IMR-90 (cell line): ENCODE data around the gene DTL. TPM values are rescaled to one million over a fixed set of nuclear protein-coding genes. Genes with fewer than 3 reads are reported as not detected.

ENCODE experiments used
- ATAC-seq: fragments of 200-7000 bp; cut with Tn5 transposase; 2 replicates; pipeline ENCODE4 v1.9.1; 2020; ENCODE audit warnings: low read depth, mild to moderate bottlenecking, moderate library complexity
- BruUV-seq: library from RNA; stranded (reverse); fragments of 400-500 nt; replicated peaks from 2 replicates; lab custom pipeline; 2021; lab: Mats Ljungman, UMichigan
- CTCF ChIA-PET: fragments of 300-600 bp; formaldehyde crosslinking; extraction: SDS; loops from one replicate; lab custom pipeline; 2021; ENCODE audit warnings: antibody characterized with exemption; lab: Yijun Ruan, JAX
- POLR2A ChIA-PET: fragments of 300-600 bp; sonication (Branson Sonifier 250); formaldehyde crosslinking; loops from one replicate; lab custom pipeline; 2022; ENCODE audit warnings: antibody characterized with exemption; ENCODE audit not compliant: unreplicated experiment; lab: Charles Lee
- DNase-seq: peaks from one replicate; pipeline ENCODE4 v3.0.0; 2013
- H2AFZ ChIP-seq: replicated peaks from 2 replicates; pipeline ENCODE3; 2013; ENCODE audit warnings: low read length, mild to moderate bottlenecking; ENCODE audit not compliant: poor library complexity
- H2AK5ac ChIP-seq: 2 replicates; pipeline ENCODE4 v1.6.1; 2013; ENCODE audit warnings: low read depth, low read length, inconsistent platforms
- H2AK9ac ChIP-seq: replicated peaks from 2 replicates; pipeline ENCODE3; 2013; ENCODE audit warnings: mild to moderate bottlenecking, low read depth, low read length, moderate library complexity; ENCODE audit not compliant: poor library complexity
- H2BK120ac ChIP-seq: 2 replicates; pipeline ENCODE4 v1.6.1; 2013; ENCODE audit warnings: low read depth, low read length, inconsistent platforms
- H2BK15ac ChIP-seq: 3 replicates; pipeline ENCODE4 v1.6.1; 2013; ENCODE audit warnings: low read depth, low read length, inconsistent platforms
- H2BK20ac ChIP-seq: 2 replicates; pipeline ENCODE4 v1.6.1; 2013; ENCODE audit warnings: low read depth, mild to moderate bottlenecking, inconsistent platforms, low read length, moderate library complexity
- H2BK5ac ChIP-seq: 2 replicates; pipeline ENCODE4 v1.6.1; 2013; ENCODE audit warnings: mild to moderate bottlenecking, low read depth, low read length, inconsistent platforms; ENCODE audit not compliant: poor library complexity, severe bottlenecking
- H3K14ac ChIP-seq: replicated peaks from 2 replicates; pipeline ENCODE4 v1.6.1; 2013; ENCODE audit warnings: low read depth, low read length, inconsistent platforms
- H3K18ac ChIP-seq: 2 replicates; pipeline ENCODE4 v1.6.1; 2013; ENCODE audit warnings: low read depth, low read length, control low read depth
- H3K23ac ChIP-seq: 2 replicates; pipeline ENCODE4 v1.6.1; 2013; ENCODE audit warnings: low read depth, low read length, inconsistent platforms
- H3K27ac ChIP-seq: 2 replicates; pipeline ENCODE4 v1.5.1; 2013; ENCODE audit warnings: mild to moderate bottlenecking, control low read depth, low read length; ENCODE audit not compliant: insufficient read depth
- H3K27me3 ChIP-seq: 2 replicates; pipeline ENCODE4 v1.6.1; 2013; ENCODE audit warnings: low read length; ENCODE audit not compliant: control insufficient read depth, insufficient read depth
- H3K36me3 ChIP-seq: 2 replicates; pipeline ENCODE4 v1.6.1; 2013; ENCODE audit warnings: low read length, mixed read lengths; ENCODE audit not compliant: control insufficient read depth, insufficient read depth
- H3K4ac ChIP-seq: 2 replicates; pipeline ENCODE4 v1.6.1; 2013; ENCODE audit warnings: low read depth, low read length, inconsistent platforms
- H3K4me1 ChIP-seq: 2 replicates; pipeline ENCODE4 v1.6.1; 2013; ENCODE audit warnings: low read length, mixed read lengths; ENCODE audit not compliant: control insufficient read depth, insufficient read depth
- H3K4me2 ChIP-seq: 2 replicates; pipeline ENCODE4 v1.6.1; 2013; ENCODE audit warnings: low read depth, mild to moderate bottlenecking, control low read depth, low read length, moderate library complexity
- H3K4me3 ChIP-seq: 2 replicates; pipeline ENCODE4 v1.5.1; 2013; ENCODE audit warnings: low read depth, mild to moderate bottlenecking, control low read depth, low read length, moderate library complexity; ENCODE audit not compliant: insufficient read depth
- H3K56ac ChIP-seq: 2 replicates; pipeline ENCODE4 v1.6.1; 2013; ENCODE audit warnings: low read length, inconsistent platforms; ENCODE audit not compliant: insufficient read depth; ENCODE audit errors: extremely low read depth
- H3K79me1 ChIP-seq, 2 experiments: 2 replicates each; pipeline ENCODE4 v1.6.1; 2013; ENCODE audit warnings: low read length in 2 of 2, inconsistent platforms in 1 of 2, low read depth in 1 of 2
- H3K9ac ChIP-seq: 2 replicates; pipeline ENCODE4 v1.6.1; 2013; ENCODE audit warnings: low read depth, low read length, control low read depth
- H3K9me1 ChIP-seq: 2 replicates; pipeline ENCODE4 v1.6.1; 2013; ENCODE audit warnings: low read length, inconsistent platforms; ENCODE audit not compliant: insufficient read depth
- H3K9me3 ChIP-seq: 2 replicates; pipeline ENCODE4 v1.6.1; 2013; ENCODE audit warnings: low read length; ENCODE audit not compliant: control insufficient read depth, insufficient read depth
- H4K20me1 ChIP-seq: 2 replicates; pipeline ENCODE4 v1.6.1; 2013; ENCODE audit warnings: low read length, inconsistent platforms; ENCODE audit not compliant: insufficient read depth
- H4K5ac ChIP-seq: 2 replicates; pipeline ENCODE4 v1.6.1; 2013; ENCODE audit warnings: mild to moderate bottlenecking, low read depth, low read length, control low read depth
- H4K8ac ChIP-seq, 2 experiments: 2 replicates each; pipeline ENCODE4 v1.6.1; 2013; ENCODE audit warnings: low read depth in 2 of 2, low read length in 2 of 2, control low read depth in 1 of 2, inconsistent platforms in 1 of 2
- H4K91ac ChIP-seq: 2 replicates; pipeline ENCODE4 v1.6.1; 2013; ENCODE audit warnings: low read depth, low read length, inconsistent platforms; ENCODE audit not compliant: insufficient read depth
- BHLHE40 ChIP-seq: fragments of 150-350 bp; IDR thresholded peaks from 2 replicates; pipeline ENCODE4 v1.6.1; 2016; ENCODE audit warnings: mild to moderate bottlenecking, low read depth, low read length
- CEBPB ChIP-seq: IDR thresholded peaks from 2 replicates; pipeline ENCODE4 v1.6.1; 2012; ENCODE audit warnings: low read depth, low read length, improper control_type of control experiment
- CHD1 ChIP-seq: IDR thresholded peaks from 2 replicates; pipeline ENCODE4 v1.6.1; 2012; ENCODE audit warnings: low read depth, low read length, improper control_type of control experiment
- CTCF ChIP-seq: conservative IDR thresholded peaks from 2 replicates; pipeline ENCODE4 v1.5.1; 2012; ENCODE audit warnings: mild to moderate bottlenecking, low read depth, low read length, improper control_type of control experiment
- FOS ChIP-seq: fragments of 150-350 bp; IDR thresholded peaks from 2 replicates; pipeline ENCODE4 v1.6.1; 2016; ENCODE audit warnings: low read depth, low read length
- MAFK ChIP-seq: IDR thresholded peaks from 2 replicates; pipeline ENCODE4 v1.6.1; 2012; ENCODE audit warnings: low read depth, low read length, improper control_type of control experiment
- MAZ ChIP-seq: IDR thresholded peaks from 2 replicates; pipeline ENCODE4 v1.6.1; 2012; ENCODE audit warnings: low read depth, mild to moderate bottlenecking, low read length, improper control_type of control experiment, moderate library complexity, borderline replicate concordance
- MXI1 ChIP-seq: IDR thresholded peaks from 2 replicates; pipeline ENCODE4 v1.6.1; 2012; ENCODE audit warnings: low read depth, mild to moderate bottlenecking, low read length, moderate library complexity, borderline replicate concordance
- NFE2L2 ChIP-seq: fragments of 150-350 bp; IDR thresholded peaks from 2 replicates; pipeline ENCODE4 v1.6.1; 2016; ENCODE audit warnings: low read depth, mild to moderate bottlenecking, low read length
- POLR2A ChIP-seq: IDR thresholded peaks from 2 replicates; pipeline ENCODE4 v1.6.1; 2012; ENCODE audit warnings: mild to moderate bottlenecking, low read depth, low read length
- RAD21 ChIP-seq: IDR thresholded peaks from 2 replicates; pipeline ENCODE4 v1.6.1; 2012; ENCODE audit warnings: low read length, improper control_type of control experiment
- RCOR1 ChIP-seq: IDR thresholded peaks from 2 replicates; pipeline ENCODE4 v1.6.1; 2012; ENCODE audit warnings: mild to moderate bottlenecking, low read length, improper control_type of control experiment; ENCODE audit not compliant: insufficient replicate concordance
- RFX5 ChIP-seq: IDR thresholded peaks from 2 replicates; pipeline ENCODE4 v1.8.0; 2012; ENCODE audit warnings: low read depth, mild to moderate bottlenecking, low read length, moderate library complexity
- SMC3 ChIP-seq: fragments of 150-350 bp; IDR thresholded peaks from 2 replicates; pipeline ENCODE4 v1.6.1; 2016; ENCODE audit warnings: low read depth, mild to moderate bottlenecking, antibody characterized with exemption, low read length, moderate library complexity
- USF2 ChIP-seq: fragments of 150-350 bp; IDR thresholded peaks from 2 replicates; pipeline ENCODE4 v1.6.1; 2017; ENCODE audit warnings: mild to moderate bottlenecking, antibody characterized with exemption, low read length, low read depth
- dilution Hi-C: fragments of 300-500 bp; cut with HindIII; formaldehyde crosslinking; loops from one replicate; pipeline ENCODE4 v1.14.3; 2018; ENCODE audit warnings: low sequenced_read_pairs; ENCODE audit not compliant: unreplicated experiment
- in situ Hi-C: fragments of 300-500 bp; cut with MboI; formaldehyde crosslinking; loops from 3 replicates; pipeline ENCODE4 v1.14.3; 2019; ENCODE audit warnings: low sequenced_read_pairs, inconsistent platforms, mixed read lengths
- intact Hi-C: fragments of 100-400 bp; cut with micrococcal nuclease; formaldehyde crosslinking; loops from 2 replicates; pipeline ENCODE4 v1.10.0; 2022
- polyA plus RNA-seq, 3 experiments: library from polyadenylated mRNA; depleted of rRNA; stranded (reverse); fragments of >200 nt; gene quantifications; 2 replicates each; pipeline ENCODE4 v1.2.3, GENCODE V29; 2012; ENCODE audit warnings: low replicate concordance in 1 of 3
- total RNA-seq: library from RNA; depleted of rRNA; stranded (reverse); fragments of >200 nt; gene quantifications from 2 replicates; pipeline ENCODE4 v1.2.3, GENCODE V29; 2012
- TF ChIP-seq, protein P1 (sequence below): fragments of 150-350 bp; IDR thresholded peaks from 2 replicates; pipeline ENCODE4 v1.6.1; 2016; ENCODE audit warnings: low read depth, mild to moderate bottlenecking, low read length, moderate library complexity, borderline replicate concordance

Gene DTL
- total and polyA plus RNA-seq, 2 of the 4 experiments (the other 2 are of a cell fraction) = 11.8 to 19.9 TPM

GRCh38 chr1:212070720-212071302 is 35.3 kb downstream of the DTL start:
- peak; percentile 70 for DNase-seq

More at GRCh38 chr1:212070720-212071302, 35.3 kb downstream of the DTL start:
- Histone ChIP-seq H3K4me3 (no peak overlapping the region), H3K9me3 (no peaks in the 10 kb centered on the region), H4K8ac (no peak overlapping the region), H3K4me2 (no peak overlapping the region), H3K79me1 (no peaks in the 10 kb centered on the region), H3K27me3 (no peaks in the 10 kb centered on the region), H3K4me1 (no peaks in the 10 kb centered on the region), H2BK15ac (no peak overlapping the region), H3K9ac (no peak overlapping the region), H4K20me1 (no peaks in the 10 kb centered on the region), H3K9me1 (no peaks in the 10 kb centered on the region), H3K4ac (no peak overlapping the region), H3K27ac (no peak overlapping the region), H4K91ac (no peak overlapping the region), H3K56ac (no peak overlapping the region), H2BK120ac (no peak overlapping the region), H3K18ac (no peak overlapping the region), H3K23ac (no peak overlapping the region), H3K36me3 (no peaks in the 10 kb centered on the region; the same call in 1 of the 2 replicates), H2AK9ac (no peak overlapping the region), H2BK5ac (no peak overlapping the region), H2AK5ac (no peak overlapping the region), H3K14ac (no peak overlapping the region), H4K5ac (no peak overlapping the region), H2BK20ac (no peak overlapping the region), H2AFZ (no peak overlapping the region)
- BruUV-seq = no TSS peak
- CTCF ChIA-PET = interaction anchor here (0.6 to 4.2 kb wide), 27 partner anchors 10 to 395 kb away, joined by 3 to 45 read pairs (median 4); partner anchors contain the start of genes DTL and INTS7
- POLR2A ChIA-PET = no interaction called here
- in situ Hi-C loops = loop anchor here (5.0 kb wide), 2 partner anchors 221 to 296 kb away; no protein-coding TSS in a partner anchor
- ATAC-seq = peak; percentile 78
- intact Hi-C loops = loop anchor here (1.0 kb wide), 4 partner anchors 215 to 385 kb away; no protein-coding TSS in a partner anchor
- dilution Hi-C loops = no loop called here
- TF ChIP-seq MAFK (no peak), RCOR1 (no peak), FOS (no peak), MAZ (no peak), CHD1 (no peak), BHLHE40 (no peak), POLR2A (peak; percentile 33; the same call in 1 of the 2 replicates), MXI1 (no peak), NFE2L2 (no peak), RFX5 (no peak), CTCF (peak; percentile 91), RAD21 (peak; percentile 93), SMC3 (peak; percentile 98), USF2 (no peak), CEBPB (no peak)
- TF ChIP-seq, protein P1, sequence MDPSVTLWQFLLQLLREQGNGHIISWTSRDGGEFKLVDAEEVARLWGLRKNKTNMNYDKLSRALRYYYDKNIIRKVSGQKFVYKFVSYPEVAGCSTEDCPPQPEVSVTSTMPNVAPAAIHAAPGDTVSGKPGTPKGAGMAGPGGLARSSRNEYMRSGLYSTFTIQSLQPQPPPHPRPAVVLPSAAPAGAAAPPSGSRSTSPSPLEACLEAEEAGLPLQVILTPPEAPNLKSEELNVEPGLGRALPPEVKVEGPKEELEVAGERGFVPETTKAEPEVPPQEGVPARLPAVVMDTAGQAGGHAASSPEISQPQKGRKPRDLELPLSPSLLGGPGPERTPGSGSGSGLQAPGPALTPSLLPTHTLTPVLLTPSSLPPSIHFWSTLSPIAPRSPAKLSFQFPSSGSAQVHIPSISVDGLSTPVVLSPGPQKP = no peak
